ENCODE results near the gene KRT36.

The KRT36 gene

GRCh38 chr17:41489531-41489930 lies at the start of gene KRT36:
TSS of gene KRT36 (minus strand) at chr17:41489910. CDS start at chr17:41489864, 46 bp downstream.
- no peak for DNase-seq (ENCODE audit: low read depth)

DNA sequence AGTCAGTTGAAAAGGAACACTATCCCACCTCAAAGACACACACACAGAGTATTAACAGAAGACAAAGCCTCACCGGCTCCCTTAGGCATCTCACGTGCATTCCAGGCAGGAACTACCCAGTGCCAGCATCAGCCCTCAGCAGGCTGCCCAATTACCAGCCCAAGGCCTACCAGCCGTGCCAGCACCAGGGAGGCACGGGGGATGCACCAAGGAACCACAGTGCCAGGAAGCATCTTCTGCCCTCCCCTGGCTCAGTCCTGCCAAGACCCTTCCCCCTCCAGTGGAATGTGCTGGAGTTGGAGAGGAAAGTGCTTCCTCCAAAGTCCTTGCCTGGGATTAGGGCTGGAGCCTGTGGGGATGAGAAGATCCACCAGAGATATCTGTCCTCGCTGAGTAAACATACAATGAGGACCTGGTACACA lies 49.4 kb upstream of the KRT36 start:
- DNase-seq (ENCODE audit: low read depth), result no peak

GRCh38 chr17:41538565-41538991 lies 48.9 kb upstream of the KRT36 start:
- no peak for DNase-seq (ENCODE audit: low read depth)

DNA sequence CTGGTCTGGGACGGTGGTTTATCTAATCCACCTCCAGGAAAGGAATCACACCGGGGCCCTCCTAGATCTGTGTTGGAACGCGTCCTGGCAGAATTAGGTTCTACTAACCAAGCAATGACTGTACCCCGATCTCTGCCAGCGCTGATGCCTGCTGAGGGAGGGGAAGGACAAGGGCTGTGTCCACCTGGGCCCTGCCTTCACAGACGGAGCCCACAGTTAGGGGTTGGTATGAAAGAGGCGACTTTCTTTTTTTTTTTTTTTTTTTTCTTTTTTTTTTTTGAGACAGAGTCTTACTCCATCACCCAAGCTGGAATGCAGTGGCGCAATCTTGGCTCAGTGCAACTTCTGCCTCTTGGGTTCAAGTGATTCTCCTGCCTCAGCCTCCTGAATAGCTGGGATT lies 48.3 kb upstream of the KRT36 start:
- DNase-seq (ENCODE audit: low read depth), result no peak

GRCh38 chr17:41537614-41537954 lies 47.9 kb upstream of the KRT36 start:
- no peak for DNase-seq (ENCODE audit: low read depth)

DNA sequence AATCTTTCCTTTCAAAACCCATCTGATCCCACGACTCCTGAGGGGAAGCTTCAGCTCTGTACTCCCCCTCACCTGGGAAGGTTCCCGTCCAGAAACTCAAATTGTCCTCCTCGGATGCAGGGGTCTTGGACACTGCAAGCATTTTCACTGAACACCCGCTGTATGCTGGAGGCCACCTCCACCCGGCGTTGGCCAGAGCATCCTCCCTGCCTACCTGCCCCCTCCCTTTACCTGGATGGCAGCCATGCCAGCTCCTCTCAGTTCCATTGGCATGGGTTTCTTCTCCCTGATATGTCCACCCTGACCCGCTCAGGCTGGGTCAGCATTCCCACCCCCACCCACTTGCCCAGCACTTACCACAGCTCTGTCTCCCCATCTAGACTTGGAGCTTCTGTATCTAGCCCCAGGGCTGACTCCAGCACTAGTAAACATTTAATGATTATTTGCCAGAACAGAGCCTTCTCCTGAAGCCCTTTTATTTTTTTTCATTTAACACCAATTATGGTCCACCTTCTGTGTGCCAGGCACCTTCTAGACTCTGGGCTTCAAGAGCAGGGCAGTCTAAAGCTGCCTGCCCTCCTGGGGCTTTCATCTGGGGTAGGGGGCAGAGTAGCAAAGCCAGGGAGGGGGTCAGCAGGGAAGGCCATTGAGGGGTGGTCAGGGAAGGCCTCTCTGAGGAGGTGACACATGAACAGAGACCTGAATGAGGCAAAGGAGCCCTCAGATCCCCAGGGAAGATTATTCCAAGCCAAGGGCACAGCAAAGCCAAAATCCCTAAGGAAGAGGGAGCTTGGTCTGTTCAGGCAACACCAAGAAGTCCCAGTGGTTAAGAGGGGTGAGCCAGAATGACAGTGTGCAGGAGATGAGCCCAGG lies 47.3 kb upstream of the KRT36 start:
- DNase-seq (ENCODE audit: low read depth), result no peak

- DNase-seq (ENCODE audit: low read depth), result no peak
These were observed 46.2 kb upstream of the KRT36 start for GRCh38 chr17:41535764-41536481.

- DNase-seq (ENCODE audit: low read depth), result no peak
These were observed 45.3 kb upstream of the KRT36 start for GRCh38 chr17:41534899-41535546.

- DNase-seq (ENCODE audit: low read depth), result no peak
These were observed 43.9 kb upstream of the KRT36 start for GRCh38 chr17:41533613-41534012.

DNA sequence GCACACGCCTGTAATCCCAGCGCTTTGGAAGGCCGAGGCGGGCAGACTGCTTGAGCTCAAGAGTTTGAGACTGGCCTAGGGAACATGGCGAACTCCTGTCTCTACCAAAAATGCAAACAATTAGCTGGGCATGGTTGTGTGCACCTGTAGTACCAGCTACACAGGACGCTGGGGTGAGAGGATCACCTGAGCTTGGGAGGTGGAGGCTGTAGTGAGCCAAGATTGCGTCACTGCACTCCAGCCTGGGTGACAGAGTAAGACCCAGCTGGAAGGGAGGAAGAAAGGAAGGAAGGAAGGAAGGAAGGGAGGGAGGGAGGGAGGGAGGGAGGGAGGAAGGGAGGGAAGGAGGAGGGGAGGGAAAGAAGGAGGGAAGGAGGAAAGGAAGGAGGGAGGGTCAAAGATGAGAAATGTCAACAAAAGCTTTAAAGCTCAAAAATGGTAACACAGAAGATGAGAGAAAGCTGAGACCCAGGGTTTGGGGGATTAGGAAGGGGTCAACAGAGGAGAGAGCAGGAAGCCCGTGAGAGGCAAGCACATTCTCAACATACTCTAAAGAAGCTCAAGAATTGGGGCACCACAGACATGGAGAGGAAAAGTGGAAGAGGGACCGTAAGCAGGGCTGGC lies 43.3 kb upstream of the KRT36 start:
- no peak for DNase-seq (ENCODE audit: low read depth)

- no peak for DNase-seq (ENCODE audit: low read depth)
These were observed 42.3 kb upstream of the KRT36 start for GRCh38 chr17:41531993-41532392.

DNA sequence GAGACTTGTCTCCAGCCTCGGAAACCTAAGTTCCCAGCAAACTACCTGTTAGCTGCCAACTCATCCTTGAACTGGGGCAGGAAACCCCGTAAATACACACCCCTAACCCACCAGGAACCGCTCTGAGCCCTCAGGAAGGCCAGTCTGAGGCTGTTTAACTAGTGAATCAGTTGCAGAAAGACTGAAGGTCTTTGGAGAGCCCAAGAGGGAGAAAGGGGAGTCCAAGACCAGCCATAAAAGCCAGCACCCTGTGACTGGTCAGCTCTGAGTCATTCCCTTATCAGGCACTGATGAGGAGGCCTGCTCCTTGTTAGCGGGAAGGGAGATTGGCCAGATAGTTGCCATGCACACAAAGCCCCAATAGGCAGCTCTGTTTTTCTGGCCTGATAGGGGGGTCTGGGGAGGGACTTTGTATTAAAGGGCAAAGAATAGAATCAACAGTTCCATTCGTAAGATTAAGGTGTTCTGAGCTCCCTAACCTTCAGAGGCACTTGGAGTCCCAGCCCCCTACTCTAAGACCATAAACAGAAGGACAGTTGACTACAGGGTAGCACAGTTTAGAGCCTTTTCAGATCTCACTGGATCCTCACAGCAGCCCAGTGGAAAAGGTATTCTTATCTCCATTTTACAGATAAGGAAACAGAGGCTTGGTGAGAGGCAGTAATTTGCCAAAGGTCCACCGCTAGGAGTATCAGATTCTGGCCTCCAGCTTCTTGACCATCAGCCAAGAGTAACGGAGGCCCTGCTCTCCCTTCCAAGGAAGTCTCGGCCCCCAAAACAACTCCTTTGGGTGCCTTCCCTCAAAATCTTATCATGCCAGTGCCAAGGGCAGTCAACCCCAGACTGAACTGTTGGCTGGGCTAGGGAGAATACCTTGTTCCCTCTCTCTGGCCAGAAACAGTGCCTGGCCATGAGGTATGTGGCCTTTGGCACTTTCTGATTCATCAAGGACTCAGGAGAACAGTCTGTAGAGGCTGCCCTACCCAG lies 40.6 kb upstream of the KRT36 start:
- DNase-seq (ENCODE audit: low read depth), result peak; percentile 7

- no peak for DNase-seq (ENCODE audit: low read depth)
These were observed 39.8 kb upstream of the KRT36 start for GRCh38 chr17:41529491-41529915.

- DNase-seq (ENCODE audit: low read depth), result no peak
These were observed 39.2 kb upstream of the KRT36 start for GRCh38 chr17:41528959-41529353.

GRCh38 chr17:41527063-41528023 lies 37.6 kb upstream of the KRT36 start:
- DNase-seq (ENCODE audit: low read depth), result no peak

DNA sequence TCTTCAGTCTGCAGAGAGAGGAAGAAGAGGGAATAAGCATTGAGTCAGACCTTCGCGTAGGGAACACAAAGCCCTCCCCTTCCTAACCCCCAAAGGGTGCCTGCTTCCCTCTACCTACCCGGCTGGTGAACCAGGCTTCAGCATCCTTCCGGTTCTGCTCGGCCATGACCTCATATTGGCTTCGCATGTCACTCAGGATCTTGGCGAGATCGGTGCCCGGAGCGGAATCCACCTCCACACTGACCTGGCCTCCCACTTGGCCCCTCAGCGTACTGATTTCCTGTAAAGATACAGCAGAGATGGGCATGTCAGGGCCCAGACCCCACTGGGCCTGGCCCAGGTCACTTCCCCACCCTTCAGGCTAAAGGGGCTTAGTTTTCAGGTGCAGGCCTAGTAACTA lies 34.6 kb upstream of the KRT36 start:
- no peak for DNase-seq (ENCODE audit: low read depth)

DNA sequence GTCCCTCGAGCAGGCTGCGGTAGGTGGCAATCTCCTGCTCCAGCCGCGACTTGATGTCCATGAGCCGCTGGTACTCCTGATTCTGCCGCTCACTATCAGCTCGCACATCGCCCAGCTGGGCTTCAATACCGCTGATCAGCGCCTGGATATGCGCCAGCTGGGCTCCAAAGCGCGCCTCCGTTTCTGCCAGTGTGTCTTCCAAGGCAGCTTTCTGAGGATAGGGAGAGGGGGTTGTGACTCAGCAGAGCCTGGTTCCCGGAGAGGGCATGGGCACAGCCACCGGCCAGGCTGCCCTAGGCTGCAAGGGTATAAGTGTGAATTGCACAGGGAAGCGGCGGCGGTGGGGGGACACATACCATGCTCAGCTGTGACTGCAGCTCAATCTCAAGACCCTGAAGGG lies 34.1 kb upstream of the KRT36 start:
- DNase-seq (ENCODE audit: low read depth), result no peak

DNA sequence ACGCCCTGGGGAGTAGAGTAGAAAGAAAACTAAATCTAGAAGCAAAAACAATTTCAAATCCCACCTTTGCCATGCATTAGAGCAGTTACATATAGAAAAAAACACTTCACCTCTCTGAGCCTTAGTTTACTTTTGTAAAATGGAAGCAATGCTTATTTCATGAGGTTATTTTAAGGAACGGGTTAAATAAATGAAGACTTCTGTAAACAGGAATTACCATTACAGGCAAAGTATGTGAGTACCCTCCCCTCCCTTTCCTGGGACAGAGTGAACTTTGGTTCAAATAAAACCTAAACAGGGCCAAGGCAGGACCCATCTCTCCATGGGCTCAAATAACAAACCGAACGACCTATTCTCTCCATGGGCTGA lies 33.5 kb upstream of the KRT36 start:
- no peak for DNase-seq (ENCODE audit: low read depth)

- DNase-seq (ENCODE audit: low read depth), result no peak
These were observed 32.9 kb upstream of the KRT36 start for GRCh38 chr17:41522301-41523224.
